Measurements from ENCODE around the gene ACO1. TPM values are rescaled to one million over a fixed set of nuclear protein-coding genes. Genes with fewer than 3 reads are reported as not detected.

ACO1 gene
- 23.5 TPM for polyA plus RNA-seq (2013, experiment 1 of 2)
- 23.6 TPM for polyA plus RNA-seq (2013, experiment 2 of 2)

- H2BK5ac ChIP-seq (ENCODE audit: low read length) = peak within 1 kb of the TSS; percentile 42
- H3K18ac ChIP-seq (ENCODE audit: low read length) = peak within 1 kb of the TSS; percentile 46
- H3K56ac ChIP-seq (ENCODE audit: low read length) = peak within 1 kb of the TSS; percentile 99
- peak within 1 kb of the TSS; percentile 85 for H3K4me2 ChIP-seq (ENCODE audit: low read length)
- DNase-seq = peak; percentile 89
- peaks cover 6% of the 10 kb centered on the region for H3K79me2 ChIP-seq (ENCODE audit: control insufficient read depth, insufficient read depth, low read length)
- peak within 1 kb of the TSS; percentile 89 for H3K9ac ChIP-seq (ENCODE audit: low read length)
- no peak within 1 kb of the TSS for H4K5ac ChIP-seq (ENCODE audit: low read length)
- no peak within 1 kb of the TSS for H2AK5ac ChIP-seq (ENCODE audit: low read length)
- H2BK15ac ChIP-seq (replicated peaks; ENCODE audit: low read depth) = no peak within 1 kb of the TSS
- H3K36me3 ChIP-seq (ENCODE audit: control insufficient read depth, insufficient read depth, low read length) = no peaks in the 10 kb centered on the region
- H3K27ac ChIP-seq (ENCODE audit: low read depth, low read length) = peak within 1 kb of the TSS; percentile 53
- H3K4me1 ChIP-seq (ENCODE audit: control insufficient read depth, low read depth, low read length) = peaks cover 5% of the 10 kb centered on the region
- H3K27me3 ChIP-seq (ENCODE audit: insufficient read depth, low read length, poor library complexity) = no peaks in the 10 kb centered on the region
- peaks cover 7% of the 10 kb centered on the region for H3K79me1 ChIP-seq (ENCODE audit: low read length)
- WGBS (ENCODE audit: extremely low coverage, insufficient coverage, low lambda C conversion rate) = no CpG with 5 or more reads among the region's 73 CpGs
- H3K4me3 ChIP-seq (ENCODE audit: low read length) = peak within 1 kb of the TSS; percentile 82
- no peak within 1 kb of the TSS for H4K8ac ChIP-seq (ENCODE audit: low read depth, low read length)
- no peak within 1 kb of the TSS for H3K4ac ChIP-seq (ENCODE audit: low read depth, low read length)
- H2BK120ac ChIP-seq (ENCODE audit: low read depth, low read length) = no peak within 1 kb of the TSS
- H3K23ac ChIP-seq (ENCODE audit: low read length) = peak within 1 kb of the TSS; percentile 99
These were observed at the start of gene ACO1 for GRCh38 chr9:32384364-32385151. Gene ACO1 (plus strand): TSS chr9:32384643. CDS start chr9:32405507, 20,864 bp downstream.

- H2BK5ac ChIP-seq (ENCODE audit: low read length) = no peak overlapping the region
- no peaks in the 10 kb centered on the region for H3K27me3 ChIP-seq (ENCODE audit: insufficient read depth, low read length, poor library complexity)
- H4K8ac ChIP-seq (ENCODE audit: low read depth, low read length) = no peak overlapping the region
- no peaks in the 10 kb centered on the region for H3K4me1 ChIP-seq (ENCODE audit: control insufficient read depth, low read depth, low read length)
- no peaks in the 10 kb centered on the region for H3K79me2 ChIP-seq (ENCODE audit: control insufficient read depth, insufficient read depth, low read length)
- H3K79me1 ChIP-seq (ENCODE audit: low read length) = no peaks in the 10 kb centered on the region
- peak overlapping the region; percentile 37 for H3K23ac ChIP-seq (ENCODE audit: low read length)
- H3K9ac ChIP-seq (ENCODE audit: low read length) = no peak overlapping the region
- no peak overlapping the region for H2BK15ac ChIP-seq (replicated peaks; ENCODE audit: low read depth)
- H3K27ac ChIP-seq (ENCODE audit: low read depth, low read length) = no peak overlapping the region
- no peak overlapping the region for H3K4ac ChIP-seq (ENCODE audit: low read depth, low read length)
- no peak overlapping the region for H2BK120ac ChIP-seq (ENCODE audit: low read depth, low read length)
- H3K18ac ChIP-seq (ENCODE audit: low read length) = no peak overlapping the region
- WGBS (ENCODE audit: extremely low coverage, insufficient coverage, low lambda C conversion rate) = no CpG with 5 or more reads among the region's 6 CpGs
- DNase-seq = no peak
- no peak overlapping the region for H3K4me3 ChIP-seq (ENCODE audit: low read length)
- H4K5ac ChIP-seq (ENCODE audit: low read length) = no peak overlapping the region
- no peak overlapping the region for H2AK5ac ChIP-seq (ENCODE audit: low read length)
- H3K36me3 ChIP-seq (ENCODE audit: control insufficient read depth, insufficient read depth, low read length) = no peaks in the 10 kb centered on the region
- H3K4me2 ChIP-seq (ENCODE audit: low read length) = no peak overlapping the region
- H3K56ac ChIP-seq (ENCODE audit: low read length) = no peak overlapping the region
These were observed 49.2 kb upstream of the ACO1 start for GRCh38 chr9:32334916-32335895.

- Histone ChIP-seq H3K4me1 (ENCODE audit: control insufficient read depth, low read depth, low read length) (peaks cover 8% of the 10 kb centered on the region), H2BK15ac (replicated peaks; ENCODE audit: low read depth) (no peak overlapping the region), H3K36me3 (ENCODE audit: control insufficient read depth, insufficient read depth, low read length) (no peaks in the 10 kb centered on the region)
These were observed 45.0 kb upstream of the ACO1 start for GRCh38 chr9:32339424-32339823.

GRCh38 chr9:32340361-32340760, 44.1 kb upstream of the ACO1 start:
- Histone ChIP-seq H3K9ac (ENCODE audit: low read length) (no peak overlapping the region), H3K23ac (ENCODE audit: low read length) (no peak overlapping the region), H3K36me3 (ENCODE audit: control insufficient read depth, insufficient read depth, low read length) (no peaks in the 10 kb centered on the region), H2AK5ac (ENCODE audit: low read length) (peak overlapping the region; percentile 37), H3K4me1 (ENCODE audit: control insufficient read depth, low read depth, low read length) (peaks cover 12% of the 10 kb centered on the region), H4K8ac (ENCODE audit: low read depth, low read length) (no peak overlapping the region), H3K27ac (ENCODE audit: low read depth, low read length) (no peak overlapping the region), H3K79me2 (ENCODE audit: control insufficient read depth, insufficient read depth, low read length) (no peaks in the 10 kb centered on the region), H2BK15ac (replicated peaks; ENCODE audit: low read depth) (no peak overlapping the region), H3K79me1 (ENCODE audit: low read length) (no peaks in the 10 kb centered on the region), H2BK5ac (ENCODE audit: low read length) (no peak overlapping the region), H3K56ac (ENCODE audit: low read length) (no peak overlapping the region), H4K5ac (ENCODE audit: low read length) (no peak overlapping the region), H3K4me2 (ENCODE audit: low read length) (no peak overlapping the region), H3K4ac (ENCODE audit: low read depth, low read length) (no peak overlapping the region), H3K4me3 (ENCODE audit: low read length) (no peak overlapping the region), H2BK120ac (ENCODE audit: low read depth, low read length) (no peak overlapping the region), H3K18ac (ENCODE audit: low read length) (no peak overlapping the region), H3K27me3 (ENCODE audit: insufficient read depth, low read length, poor library complexity) (no peaks in the 10 kb centered on the region)
- WGBS (ENCODE audit: extremely low coverage, insufficient coverage, low lambda C conversion rate) = no CpG with 5 or more reads among the region's 5 CpGs
- DNase-seq = no peak

More at GRCh38 chr9:32339424-32339823, 45.0 kb upstream of the ACO1 start:
- no peak overlapping the region for H3K18ac ChIP-seq (ENCODE audit: low read length)
- DNase-seq = no peak
- no peaks in the 10 kb centered on the region for H3K27me3 ChIP-seq (ENCODE audit: insufficient read depth, low read length, poor library complexity)
- WGBS (ENCODE audit: extremely low coverage, insufficient coverage, low lambda C conversion rate) = no CpG with 5 or more reads among the region's 2 CpGs
- no peak overlapping the region for H2BK5ac ChIP-seq (ENCODE audit: low read length)
- H3K9ac ChIP-seq (ENCODE audit: low read length) = no peak overlapping the region
- H3K4me3 ChIP-seq (ENCODE audit: low read length) = no peak overlapping the region
- H3K56ac ChIP-seq (ENCODE audit: low read length) = no peak overlapping the region
- no peaks in the 10 kb centered on the region for H3K79me2 ChIP-seq (ENCODE audit: control insufficient read depth, insufficient read depth, low read length)
- H2BK120ac ChIP-seq (ENCODE audit: low read depth, low read length) = no peak overlapping the region
- no peak overlapping the region for H4K5ac ChIP-seq (ENCODE audit: low read length)
- H3K4ac ChIP-seq (ENCODE audit: low read depth, low read length) = no peak overlapping the region
- H2AK5ac ChIP-seq (ENCODE audit: low read length) = no peak overlapping the region
- H3K23ac ChIP-seq (ENCODE audit: low read length) = no peak overlapping the region
- H3K27ac ChIP-seq (ENCODE audit: low read depth, low read length) = no peak overlapping the region
- no peak overlapping the region for H3K4me2 ChIP-seq (ENCODE audit: low read length)
- H3K79me1 ChIP-seq (ENCODE audit: low read length) = no peaks in the 10 kb centered on the region
- H4K8ac ChIP-seq (ENCODE audit: low read depth, low read length) = no peak overlapping the region

GRCh38 chr9:32344551-32345182, 39.8 kb upstream of the ACO1 start:
- no peak overlapping the region for H2BK120ac ChIP-seq (ENCODE audit: low read depth, low read length)
- peak overlapping the region; percentile 89 for H3K27ac ChIP-seq (ENCODE audit: low read depth, low read length)
- no peak overlapping the region for H3K4ac ChIP-seq (ENCODE audit: low read depth, low read length)
- no peak overlapping the region for H2BK15ac ChIP-seq (replicated peaks; ENCODE audit: low read depth)
- H4K5ac ChIP-seq (ENCODE audit: low read length) = no peak overlapping the region
- H4K8ac ChIP-seq (ENCODE audit: low read depth, low read length) = no peak overlapping the region
- H3K36me3 ChIP-seq (ENCODE audit: control insufficient read depth, insufficient read depth, low read length) = no peaks in the 10 kb centered on the region
- no peak overlapping the region for H2AK5ac ChIP-seq (ENCODE audit: low read length)
- peak overlapping the region; percentile 14 for H3K4me2 ChIP-seq (ENCODE audit: low read length)
- peaks cover 12% of the 10 kb centered on the region for H3K4me1 ChIP-seq (ENCODE audit: control insufficient read depth, low read depth, low read length)
- no peak overlapping the region for H3K23ac ChIP-seq (ENCODE audit: low read length)
- H3K79me2 ChIP-seq (ENCODE audit: control insufficient read depth, insufficient read depth, low read length) = no peaks in the 10 kb centered on the region
- H3K27me3 ChIP-seq (ENCODE audit: insufficient read depth, low read length, poor library complexity) = no peaks in the 10 kb centered on the region
- H3K4me3 ChIP-seq (ENCODE audit: low read length) = no peak overlapping the region
- no CpG with 5 or more reads among the region's 6 CpGs for WGBS (ENCODE audit: extremely low coverage, insufficient coverage, low lambda C conversion rate)
- peak overlapping the region; percentile 8 for H3K9ac ChIP-seq (ENCODE audit: low read length)
- peak overlapping the region; percentile 34 for H3K18ac ChIP-seq (ENCODE audit: low read length)
- DNase-seq = peak; percentile 94
- peak overlapping the region; percentile 78 for H3K56ac ChIP-seq (ENCODE audit: low read length)
- no peaks in the 10 kb centered on the region for H3K79me1 ChIP-seq (ENCODE audit: low read length)
- H2BK5ac ChIP-seq (ENCODE audit: low read length) = peak overlapping the region; percentile 81
